Lower leg skin (tissue), 4 donors: ENCODE data around the gene RPL34. TPM values are rescaled to one million over a fixed set of nuclear protein-coding genes. Genes with fewer than 3 reads are reported as not detected.

Experiments
- DNase-seq, 2 donors: peaks; one replicate each; pipeline ENCODE4 v3.0.0-alpha.2; 2019; ENCODE audit warnings: low spot score in 2 of 2
- H3K4me3 ChIP-seq: fragments of 200-600 bp; sonication (generic); 2 replicates; pipeline ENCODE4 v1.5.1; 2017; ENCODE audit warnings: mild to moderate bottlenecking, low read depth; ENCODE audit not compliant: poor library complexity, severe bottlenecking
- CTCF ChIP-seq, 3 donors: fragments of 450-650 bp; IDR thresholded peaks; one replicate each; pipeline ENCODE4 v1.5.1; 2016; ENCODE audit warnings: antibody characterized with exemption in 3 of 3, mild to moderate bottlenecking in 3 of 3, moderate library complexity in 2 of 3
- POLR2A ChIP-seq, 2 donors: fragments of 450-650 bp; IDR thresholded peaks; one replicate each; pipeline ENCODE4 v1.6.1; 2016 to 2017; ENCODE audit warnings: antibody characterized with exemption in 2 of 2, mild to moderate bottlenecking in 1 of 2, moderate library complexity in 1 of 2
- WGBS, 2 donors: methylation state at CpG; one replicate each; pipeline ENCODE4 v1.1.5; 2018; 5-methylcytosine and 5-hydroxymethylcytosine counted together
- intact Hi-C: fragments of 100-400 bp; cut with DNase I; formaldehyde crosslinking; loops from one replicate; pipeline ENCODE4 v1.15.0; 2023; ENCODE audit warnings: low total_unique reads
- total RNA-seq, 4 donors: library from RNA; depleted of rRNA; stranded (reverse); fragments of >200 nt; gene quantifications; one replicate each; pipeline ENCODE4 v1.1.0, GENCODE V29; 2016

Gene RPL34
- total RNA-seq, 4 donors from 2014 or later, result 686 to 1,455 (median 1,024) TPM

- 74 to 80% methylated on average over 3 of the region's 3 CpGs for WGBS, 2 donors
- intact Hi-C loops, result no loop called here
- DNase-seq, result no peak
- no peak overlapping the region for H3K4me3 ChIP-seq
- TF ChIP-seq POLR2A (IDR thresholded peaks at IDR 0.05), result no peak
- TF ChIP-seq CTCF (IDR thresholded peaks at IDR 0.05), result no peak
These were observed 19.3 kb upstream of the RPL34 start for GRCh38 chr4:108601106-108601505.

- intact Hi-C loops, result no loop called here
- DNase-seq, result no peak
- no peak overlapping the region for H3K4me3 ChIP-seq
- TF ChIP-seq CTCF (IDR thresholded peaks at IDR 0.05) (no peak), POLR2A (IDR thresholded peaks at IDR 0.05) (no peak)
- 64 to 74% methylated on average over 1 of the region's 1 CpG for WGBS, 2 donors
These were observed 18.8 kb upstream of the RPL34 start for GRCh38 chr4:108601532-108601931.

GRCh38 chr4:108602163-108602562 is 18.2 kb upstream of the RPL34 start:
- DNase-seq, result no peak
- TF ChIP-seq POLR2A (IDR thresholded peaks at IDR 0.05) (no peak), CTCF (IDR thresholded peaks at IDR 0.05) (no peak)
- H3K4me3 ChIP-seq, result no peak overlapping the region
- intact Hi-C loops, result no loop called here
- WGBS, 2 donors, result 74 to 77% methylated on average over 3 of the region's 3 CpGs

GRCh38 chr4:108607079-108607815 is 13.1 kb upstream of the RPL34 start:
- DNase-seq, result no peak
- intact Hi-C loops, result no loop called here
- H3K4me3 ChIP-seq, result no peak overlapping the region
- WGBS, 2 donors, result 88 to 97% methylated on average over 4 of the region's 4 CpGs
- TF ChIP-seq CTCF (IDR thresholded peaks at IDR 0.05) (no peak), POLR2A (IDR thresholded peaks at IDR 0.05) (no peak)

- DNase-seq, result no peak
- no peak overlapping the region for H3K4me3 ChIP-seq
- 38 to 49% methylated on average over 10 of the region's 10 CpGs for WGBS, 2 donors
These were observed 9.0 kb upstream of the RPL34 start for GRCh38 chr4:108611365-108611764.

More at GRCh38 chr4:108611365-108611764, 9.0 kb upstream of the RPL34 start:
- intact Hi-C loops, result no loop called here
- TF ChIP-seq CTCF (IDR thresholded peaks at IDR 0.05) (no peak), POLR2A (IDR thresholded peaks at IDR 0.05) (no peak)
